CD14-positive monocyte (primary cell): ENCODE data around the gene DGUOK. TPM values are rescaled to one million over a fixed set of nuclear protein-coding genes. Genes with fewer than 3 reads are reported as not detected.

Experiments
- DNase-seq, 3 donors: peaks; one replicate each; pipeline ENCODE4 v3.0.0-alpha.2; 2011 to 2022
- H2AFZ ChIP-seq: 2 replicates; pipeline ENCODE4 v1.6.0; 2012; ENCODE audit warnings: mild to moderate bottlenecking, low read depth, low read length, inconsistent platforms; ENCODE audit not compliant: insufficient read depth, poor library complexity, severe bottlenecking
- H3K27ac ChIP-seq, 2 donors: 1 replicate in 1 of 2; 2 replicates in 1 of 2; pipeline ENCODE4 v1.5.1; 2012 to 2013; ENCODE audit warnings: low read length in 2 of 2, control low read depth in 1 of 2, inconsistent platforms in 1 of 2, low read depth in 1 of 2, mild to moderate bottlenecking in 1 of 2
- H3K27me3 ChIP-seq, 2 donors: one replicate each; pipeline versions ENCODE4 v1.6.0 to v1.6.1; 2011 to 2013; ENCODE audit warnings: low read length in 2 of 2; ENCODE audit not compliant: control insufficient read depth in 2 of 2, insufficient read depth in 2 of 2
- H3K36me3 ChIP-seq, 2 donors: replicated peaks in 1 of 2; 1 replicate in 1 of 2; 2 replicates in 1 of 2; pipeline versions ENCODE4 v1.5.1 to v1.6.1; 2012 to 2013; ENCODE audit warnings: low read length in 2 of 2, control low read depth in 1 of 2, inconsistent platforms in 1 of 2, mild to moderate bottlenecking in 1 of 2; ENCODE audit not compliant: insufficient read depth in 2 of 2, control insufficient read depth in 1 of 2
- H3K4me1 ChIP-seq, 2 donors: 1 replicate in 1 of 2; 2 replicates in 1 of 2; pipeline versions ENCODE4 v1.5.1 to v1.6.1; 2012 to 2013; ENCODE audit warnings: low read length in 2 of 2, control low read depth in 1 of 2, inconsistent platforms in 1 of 2, mild to moderate bottlenecking in 1 of 2, moderate library complexity in 1 of 2; ENCODE audit not compliant: insufficient read depth in 2 of 2, control insufficient read depth in 1 of 2
- H3K4me2 ChIP-seq: replicated peaks from 2 replicates; pipeline ENCODE3; 2012; ENCODE audit warnings: low read length, moderate library complexity, mild to moderate bottlenecking; ENCODE audit not compliant: poor library complexity, severe bottlenecking; ENCODE audit errors: extremely low read depth
- H3K4me3 ChIP-seq, 3 experiments: fragments of 200-600 bp in 1 of 3; sonication (generic) in 1 of 3; replicated peaks in 1 of 3; 1 replicate in 2 of 3; 2 replicates in 1 of 3; pipeline ENCODE4 v1.5.1; 2011 to 2013; ENCODE audit warnings: low read length in 3 of 3, mild to moderate bottlenecking in 3 of 3, control low read depth in 2 of 3, low read depth in 2 of 3, inconsistent platforms in 1 of 3, moderate library complexity in 1 of 3
- H3K79me2 ChIP-seq: 2 replicates; pipeline ENCODE4 v1.6.0; 2012; ENCODE audit warnings: mild to moderate bottlenecking, control low read depth, inconsistent platforms, low read length, moderate library complexity; ENCODE audit not compliant: insufficient read depth
- H3K9ac ChIP-seq: 2 replicates; pipeline ENCODE4 v1.6.0; 2017; ENCODE audit warnings: low read length, mild to moderate bottlenecking; ENCODE audit not compliant: insufficient read depth, poor library complexity, severe bottlenecking
- H3K9me3 ChIP-seq, 2 donors: replicated peaks in 1 of 2; 1 replicate in 1 of 2; 2 replicates in 1 of 2; pipeline versions ENCODE4 v1.5.1 to v1.6.1; 2012 to 2013; ENCODE audit warnings: low read length in 2 of 2, control low read depth in 1 of 2; ENCODE audit not compliant: control insufficient read depth in 1 of 2, insufficient read depth in 1 of 2
- H4K20me1 ChIP-seq: 2 replicates; pipeline ENCODE4 v1.6.0; 2012; ENCODE audit warnings: mild to moderate bottlenecking, low read length, control low read depth, moderate library complexity; ENCODE audit not compliant: insufficient read depth
- H3K27ac Mint-ChIP-seq, 7 donors: one replicate each; pipeline ENCODE4 v1.8.0; 2020; ENCODE audit warnings: mild to moderate bottlenecking in 7 of 7, mixed read lengths in 7 of 7, moderate library complexity in 6 of 7, inconsistent platforms in 2 of 7
- H3K27me3 Mint-ChIP-seq, 3 donors: one replicate each; pipeline ENCODE4 v1.8.0; 2021 to 2022; ENCODE audit warnings: low read depth in 3 of 3, mild to moderate bottlenecking in 3 of 3, mixed read lengths in 3 of 3, moderate library complexity in 3 of 3, inconsistent platforms in 1 of 3
- H3K36me3 Mint-ChIP-seq, 2 donors: one replicate each; pipeline ENCODE4 v1.8.0; 2020; ENCODE audit warnings: mixed read lengths in 2 of 2, inconsistent platforms in 1 of 2, mild to moderate bottlenecking in 1 of 2
- H3K4me1 Mint-ChIP-seq: one replicate; pipeline ENCODE4 v1.8.0; 2020; ENCODE audit warnings: mild to moderate bottlenecking, mixed read lengths
- H3K4me3 Mint-ChIP-seq, 2 donors: one replicate each; pipeline ENCODE4 v1.8.0; 2020; ENCODE audit warnings: mild to moderate bottlenecking in 2 of 2, mixed read lengths in 2 of 2, moderate library complexity in 1 of 2
- H3K9me3 Mint-ChIP-seq, 7 donors: one replicate each; pipeline ENCODE4 v1.8.0; 2020 to 2022; ENCODE audit warnings: mixed read lengths in 7 of 7, mild to moderate bottlenecking in 6 of 7, moderate library complexity in 6 of 7, inconsistent platforms in 2 of 7
- CTCF ChIP-seq: fragments of 200-600 bp; IDR thresholded peaks from one replicate; pipeline ENCODE4 v1.8.0; 2022; ENCODE audit warnings: antibody characterized with exemption, mild to moderate bottlenecking
- WGBS: methylation state at CpG from one replicate; pipeline ENCODE4 v1.1.5; 2013; ENCODE audit warnings: missing lambda C conversion rate; ENCODE audit not compliant: insufficient coverage; 5-methylcytosine and 5-hydroxymethylcytosine counted together
- intact Hi-C, 2 donors: fragments of 100-400 bp; cut with micrococcal nuclease; formaldehyde crosslinking; loops; one replicate each; pipeline versions ENCODE4 v1.15.0 to v1.15.1; 2023
- polyA plus RNA-seq, 3 donors: library from polyadenylated mRNA; depleted of rRNA in 1 of 3; unstranded in 2 of 3; stranded (reverse) in 1 of 3; fragments of 300-500 nt in 2 of 3; fragments of >200 nt in 1 of 3; fragmentation: Illumina TruSeq in 2 of 3; gene quantifications; 1 replicate in 2 of 3; 2 replicates in 1 of 3; pipeline ENCODE4 v1.2.3, GENCODE V29; 2012 to 2021

DGUOK gene
- polyA plus RNA-seq, 3 donors: 62.9 to 129 (median 123) TPM

DNA sequence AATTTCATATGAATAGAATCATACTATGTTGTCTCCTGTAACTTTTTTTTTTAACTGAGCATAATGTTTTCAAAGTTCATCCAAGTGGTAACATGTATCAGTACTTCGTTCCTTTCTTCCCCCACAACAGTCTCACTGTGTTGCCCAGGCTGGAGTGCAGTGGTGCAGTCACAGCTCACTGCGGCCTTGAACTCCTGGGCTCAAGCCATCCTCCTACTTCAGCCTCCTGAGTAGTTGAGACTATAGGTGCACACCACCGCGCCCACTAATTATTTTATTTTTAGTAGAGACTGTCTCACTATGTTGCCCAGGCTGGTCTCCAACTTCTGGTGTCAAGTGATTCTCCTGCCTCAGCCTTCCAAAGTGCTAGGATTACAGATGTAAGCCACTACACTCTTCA, 34.6 kb downstream of the DGUOK start:
- no peak overlapping the region for H3K27ac ChIP-seq
- no peak overlapping the region for H3K4me3 Mint-ChIP-seq
- no CpG with 5 or more reads among the region's 4 CpGs for WGBS
- H3K27me3 ChIP-seq: no peaks in the 10 kb centered on the region
- intact Hi-C loops: no loop called here
- H4K20me1 ChIP-seq: no peaks in the 10 kb centered on the region
- H3K36me3 Mint-ChIP-seq: peaks cover 40 to 41% of the 10 kb centered on the region in 2 donors
- DNase-seq: no peak
- H3K79me2 ChIP-seq: no peaks in the 10 kb centered on the region
- H3K27me3 Mint-ChIP-seq: no peaks in the 10 kb centered on the region
- TF ChIP-seq CTCF: no peak
- peaks cover 0 to 9% (median 3%) of the 10 kb centered on the region in 7 donors for H3K9me3 Mint-ChIP-seq
- H3K36me3 ChIP-seq: peaks cover 30 to 38% of the 10 kb centered on the region in 2 donors
- H2AFZ ChIP-seq: no peak overlapping the region
- H3K4me1 ChIP-seq: no peaks in the 10 kb centered on the region
- H3K4me3 ChIP-seq: no peak overlapping the region
- peak overlapping the region in 2 of 7 donors; percentile 32 to 46 for H3K27ac Mint-ChIP-seq
- H3K4me2 ChIP-seq: no peak overlapping the region
- no peaks in the 10 kb centered on the region for H3K9me3 ChIP-seq
- peaks cover 14% of the 10 kb centered on the region for H3K4me1 Mint-ChIP-seq
- no peak overlapping the region for H3K9ac ChIP-seq

GRCh38 chr2:73961823-73962615, 35.3 kb downstream of the DGUOK start:
- Mint-ChIP-seq H3K36me3 (peaks cover 32 to 34% of the 10 kb centered on the region in 2 donors), H3K27ac (peak overlapping the region in 1 of 7 donors; percentile 19), H3K27me3 (no peaks in the 10 kb centered on the region), H3K4me1 (peaks cover 14% of the 10 kb centered on the region), H3K9me3 (peaks cover 0 to 9% (median 3%) of the 10 kb centered on the region in 7 donors), H3K4me3 (no peak overlapping the region)
- peaks cover 23 to 31% of the 10 kb centered on the region in 2 donors for H3K36me3 ChIP-seq
- no peak overlapping the region for H3K27ac ChIP-seq
- H3K4me3 ChIP-seq: no peak overlapping the region
- intact Hi-C loops: no loop called here
- no peak overlapping the region for H3K9ac ChIP-seq
- no peaks in the 10 kb centered on the region for H3K79me2 ChIP-seq
- no peak overlapping the region for H3K4me2 ChIP-seq
- no peaks in the 10 kb centered on the region for H3K27me3 ChIP-seq
- no peak overlapping the region for H2AFZ ChIP-seq
- no peaks in the 10 kb centered on the region for H3K4me1 ChIP-seq
- WGBS: 100% methylated on average over 2 of the region's 12 CpGs
- TF ChIP-seq CTCF: no peak
- H4K20me1 ChIP-seq: no peaks in the 10 kb centered on the region
- DNase-seq: no peak
- H3K9me3 ChIP-seq: no peaks in the 10 kb centered on the region
